ENCODE measurements around the gene TNP2. TPM values are rescaled to one million over a fixed set of nuclear protein-coding genes. Genes with fewer than 3 reads are reported as not detected.

The TNP2 gene
- total and polyA plus RNA-seq, 9 of the 15 experiments (the other 6 are each of a cell fraction or from before 2014, with no cell fraction given), result not detected

DNA sequence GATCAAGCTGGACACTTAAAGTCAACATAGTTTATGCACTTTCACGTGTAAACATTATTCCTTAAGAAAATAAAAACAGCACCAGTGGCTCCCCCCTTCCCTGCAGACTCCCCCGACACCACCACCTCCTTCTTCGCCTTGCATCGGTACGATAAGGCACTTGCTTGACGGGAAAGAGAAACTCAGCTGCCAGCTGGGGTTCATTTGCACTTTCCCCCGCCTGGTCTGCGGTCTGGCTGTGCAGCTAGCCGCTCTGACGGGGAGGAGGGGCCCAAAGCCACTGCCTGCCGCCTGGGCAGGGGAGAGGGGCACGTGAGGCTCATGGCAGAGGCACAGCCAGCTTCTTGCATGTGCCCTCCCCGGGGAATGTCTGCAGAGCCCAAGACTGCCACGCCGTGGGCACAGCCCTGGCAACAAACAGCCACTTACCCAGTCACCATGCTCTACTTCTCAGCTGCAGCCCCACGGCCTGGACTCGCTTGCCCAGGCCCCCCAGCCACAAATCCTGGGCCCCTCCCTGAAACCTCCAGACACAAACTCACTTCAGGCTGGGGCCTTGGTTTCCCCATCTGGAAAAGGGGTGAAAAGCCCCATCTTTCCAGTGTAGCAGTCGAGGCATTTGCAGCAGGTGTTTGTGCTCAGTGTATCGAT is 28.5 kb upstream of the TNP2 start (continued):
- TF ChIP-seq RNF2 (IDR thresholded peaks at IDR 0.05) (peak; percentile 77; the same call in 1 of the 2 replicates), NFIC (IDR thresholded peaks at IDR 0.05) (peak; percentile 59), ADNP (tag; IDR thresholded peaks at IDR 0.05) (no peak), DPF2 (IDR thresholded peaks at IDR 0.05) (peak; percentile 77), HDAC1 (IDR thresholded peaks at IDR 0.05) (peak in 1 of 2 experiments; percentile 57; a peak in 1 of 4 replicates), ATF3 (IDR thresholded peaks at IDR 0.05) (no peak), ATF3 (CRISPR knock-in tag; conservative IDR thresholded peaks at IDR 0.05) (no peak)

DNA sequence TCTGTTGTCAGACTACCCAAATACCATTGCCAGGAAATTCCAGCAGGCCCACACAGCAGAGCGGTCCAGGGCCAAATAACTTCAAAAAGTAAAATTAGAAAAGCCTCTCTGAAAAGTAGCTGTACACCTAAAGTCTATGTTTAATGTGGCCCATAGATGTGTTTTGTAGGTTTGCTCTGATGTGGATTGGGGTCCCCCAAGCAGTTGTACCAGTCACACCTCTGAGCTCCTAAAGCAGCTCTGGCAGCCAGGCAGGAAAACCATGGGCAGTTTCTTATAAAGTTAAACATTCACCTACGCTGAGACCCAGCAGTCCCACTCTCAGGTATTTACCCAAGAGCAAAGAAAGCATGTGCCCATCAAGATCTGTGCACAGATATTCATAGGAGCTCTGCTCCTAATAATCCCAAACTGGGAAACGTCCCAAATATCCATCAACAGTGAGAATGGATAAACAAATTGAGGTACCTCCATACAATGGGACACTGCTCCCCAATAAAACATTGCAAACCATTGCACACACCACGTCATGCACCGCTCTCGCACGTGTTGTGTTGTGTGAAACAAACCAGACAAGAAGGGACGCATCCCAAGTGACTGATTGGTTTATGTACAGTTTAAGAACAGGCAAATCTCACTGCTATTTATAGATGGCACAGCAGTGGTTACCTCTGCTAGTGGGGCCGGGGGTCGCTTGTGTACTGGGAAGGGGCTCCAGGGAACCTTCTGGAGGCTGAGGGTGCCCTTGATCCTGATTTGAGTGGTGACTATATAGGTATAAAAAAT is 27.8 kb upstream of the TNP2 start:
- Histone ChIP-seq H3K27me3 (ENCODE audit: control insufficient read depth in 2 of 2, insufficient read depth in 2 of 2, low read length in 2 of 2) (peaks cover 0 to 9% of the 10 kb centered on the region in 2 experiments; a peak in 1 of 5 replicates), H3K9me3 (replicated peaks; ENCODE audit: control insufficient read depth, insufficient read depth, low read depth, low read length) (no peaks in the 10 kb centered on the region), H3K4me1 (replicated peaks in 1 of 2; ENCODE audit: control insufficient read depth in 2 of 2, insufficient read depth in 2 of 2, low read length in 2 of 2) (peaks cover 6 to 13% of the 10 kb centered on the region in 2 experiments; a peak in 4 of 5 replicates), H3K4me2 (ENCODE audit: insufficient read depth, low read length) (peak overlapping the region; percentile 47; the same call in 1 of the 2 replicates), H2AFZ (ENCODE audit: low read depth, low read length) (peak overlapping the region; percentile 67; the same call in 1 of the 2 replicates), H3K27ac (ENCODE audit: extremely low read depth, low read depth, low read length) (no peak overlapping the region), H4K20me1 (replicated peaks; ENCODE audit: control insufficient read depth, insufficient read depth, low read length) (no peaks in the 10 kb centered on the region), H3K79me2 (ENCODE audit: control insufficient read depth, insufficient read depth, low read length) (no peaks in the 10 kb centered on the region), H3K9me1 (ENCODE audit: control insufficient read depth, insufficient read depth, low read length) (no peaks in the 10 kb centered on the region), H3K36me3 (ENCODE audit: control insufficient read depth, insufficient read depth, low read length) (no peaks in the 10 kb centered on the region), H3K9ac (ENCODE audit: insufficient read depth in 1 of 2, low read depth in 2 of 2, low read length in 2 of 2) (no peak overlapping the region), H3K4me3 (no peak overlapping the region)
- intact Hi-C loops (cut with micrococcal nuclease) (no loop called here), in situ Hi-C loops (cut with MboI) (no loop called here)
- BruUV-seq (replicated peaks), result no TSS peak
- ATAC-seq (no peak), DNase-seq (ENCODE audit: extremely low read depth in 1 of 4, low spot score in 3 of 4) (no peak), FAIRE-seq (no peak)
- ChIA-PET POLR2A (interaction anchor here (0.6 to 1.5 kb wide), 4 partner anchors 13 to 21 kb away, joined by 3 to 7 read pairs (median 4); partner anchors contain the start of gene PRM2), CTCF (ENCODE audit: low intra/inter-chr PET ratio) (no interaction called here)
- WGBS (ENCODE audit: insufficient coverage, low coverage, missing lambda C conversion rate), result 34% methylated on average over 10 of the region's 10 CpGs
- TF ChIP-seq BHLHE40 (IDR thresholded peaks at IDR 0.05; ENCODE audit: low read length), result peak; percentile 48; the same call in 1 of the 2 replicates
- peak; percentile 14; the same call in 1 of the 2 replicates for TF ChIP-seq CREM (IDR thresholded peaks at IDR 0.05; ENCODE audit: low read depth)
- 0 out of 4 replicates have a peak, but pooled peaks of 1 of the 2 experiments have one; percentile 15 for TF ChIP-seq MNT (conservative IDR thresholded peaks at IDR 0.05)
- TF ChIP-seq NBN (IDR thresholded peaks at IDR 0.05; ENCODE audit: low read depth), result no peak
- TF ChIP-seq PKNOX1 (IDR thresholded peaks at IDR 0.05), result 0 out of 2 replicates have a peak, but pooled peaks have one; percentile 23
- no peak for TF ChIP-seq BMI1 (IDR thresholded peaks at IDR 0.05; ENCODE audit: low read length)

All from K562 (cell line).